K562 (cell line): ENCODE results near the gene AP1S3. TPM values are rescaled to one million over a fixed set of nuclear protein-coding genes. Genes with fewer than 3 reads are reported as not detected.

ENCODE experiments used
- BCL6 ChIP-seq: fragments of 250-450 bp; sonication (Bioruptor Pico); IDR thresholded peaks from 2 replicates; pipeline ENCODE4 v1.4.0; 2020
- CREB1 ChIP-seq, 2 experiments: sonication (generic) in 1 of 2; formaldehyde crosslinking in 1 of 2; IDR thresholded peaks; 2 replicates each; pipeline versions ENCODE4 v1.6.1 to v1.8.0; 2012 to 2022; ENCODE audit warnings: inconsistent platforms in 1 of 2, mild to moderate bottlenecking in 1 of 2, missing genetic modification reagents in 1 of 2, moderate library complexity in 1 of 2
- CTCFL ChIP-seq: IDR thresholded peaks from 2 replicates; pipeline ENCODE4 v1.6.1; 2011; ENCODE audit warnings: borderline replicate concordance, low read depth, mild to moderate bottlenecking, moderate library complexity, low read length; ENCODE audit not compliant: insufficient read depth, poor library complexity, severe bottlenecking
- NR2C1 ChIP-seq, 2 experiments: fragments of 450-650 bp; IDR thresholded peaks; 2 replicates each; pipeline ENCODE4 v1.6.1; 2017; ENCODE audit warnings: mild to moderate bottlenecking in 2 of 2, antibody characterized with exemption in 1 of 2, inconsistent platforms in 1 of 2, missing compliant biosample characterization in 1 of 2, missing genetic modification characterization in 1 of 2
- NUFIP1 ChIP-seq: fragments of 450-650 bp; IDR thresholded peaks from 2 replicates; pipeline ENCODE4 v1.6.1; 2018; ENCODE audit not compliant: partially characterized antibody
- ZNF318 ChIP-seq, 2 experiments: fragments of 450-650 bp; IDR thresholded peaks; 2 replicates each; pipeline ENCODE4 v1.6.1; 2016; ENCODE audit warnings: mild to moderate bottlenecking in 2 of 2, borderline replicate concordance in 1 of 2, low read depth in 1 of 2, moderate library complexity in 1 of 2
- polyA plus RNA-seq, 8 experiments: library from polyadenylated mRNA; depleted of rRNA in 4 of 8; stranded (reverse) in 5 of 8; unstranded in 3 of 8; fragments of >200 nt; fragmentation: Nextera tagmentation in 2 of 8; fragmentation: Illumina TruSeq in 1 of 8; extraction: Ambion mirVana in 2 of 8; extraction: Trizol in 1 of 8; gene quantifications; 2 replicates each; pipeline versions ENCODE4 v1.2.1 to v1.2.3, GENCODE V29; 2011 to 2014; ENCODE audit warnings: inconsistent platforms in 1 of 8, missing spikeins in 1 of 8
- total RNA-seq, 7 experiments: library from RNA; depleted of rRNA in 6 of 7; stranded (reverse); fragments of >200 nt in 6 of 7; fragmentation: Illumina TruSeq in 2 of 7; extraction: Trizol in 2 of 7; gene quantifications; 2 replicates each; pipeline versions ENCODE4 v1.2.1 to v1.2.3, GENCODE V29; 2011 to 2021; ENCODE audit warnings: low replicate concordance in 1 of 7

The AP1S3 gene
- total and polyA plus RNA-seq, 9 of the 15 experiments (the other 6 are each of a cell fraction or from before 2014, with no cell fraction given), result 0.50 to 3.8 (median 2.1) TPM

- no peak for TF ChIP-seq ZNF318 (IDR thresholded peaks at IDR 0.05; ENCODE audit: borderline replicate concordance in 1 of 2, low read depth in 1 of 2)
- TF ChIP-seq NUFIP1, result no peak
- no peak for TF ChIP-seq CTCFL
- TF ChIP-seq NR2C1 (IDR thresholded peaks at IDR 0.05), result no peak
- TF ChIP-seq NR2C1 (tag; IDR thresholded peaks at IDR 0.05), result no peak
- no peak for TF ChIP-seq CREB1 (IDR thresholded peaks at IDR 0.05)
- no peak for TF ChIP-seq CREB1 (CRISPR knock-in tag; IDR thresholded peaks at IDR 0.05)
- no peak for TF ChIP-seq BCL6 (CRISPR knock-in tag)
These were observed 48.6 kb downstream of the AP1S3 start (continued) for GRCh38 chr2:223788826-223789225.
